Adrenal gland (tissue), 5 donors: Measurements from ENCODE around the gene WSCD2.

Experiments used
- CTCF ChIP-seq, 6 experiments: fragments of 450-650 bp in 4 of 6; fragments of 200-600 bp in 2 of 6; sonication (generic) in 1 of 6; IDR thresholded peaks; 1 replicate in 5 of 6; 2 replicates in 1 of 6; pipeline versions ENCODE4 v1.5.1 to v1.8.0; 2016 to 2021; ENCODE audit warnings: antibody characterized with exemption in 6 of 6, mild to moderate bottlenecking in 2 of 6, moderate library complexity in 1 of 6
- POLR2A ChIP-seq, 2 donors: fragments of 450-650 bp; IDR thresholded peaks; one replicate each; pipeline ENCODE4 v1.6.1; 2017; ENCODE audit warnings: antibody characterized with exemption in 2 of 2, mild to moderate bottlenecking in 2 of 2, moderate library complexity in 1 of 2
- donor health status: DM: no; HTN: no; CAD: no.

- TF ChIP-seq CTCF (IDR thresholded peaks at IDR 0.05), result no peak
- TF ChIP-seq POLR2A (IDR thresholded peaks at IDR 0.05), result no peak
Measured at GRCh38 chr12:108115123-108116121, 13.7 kb upstream of the WSCD2 start.
